Activated T-cell treated with anti-CD3 and anti-CD28 coated beads for 1 hour (primary cell): ENCODE results near the gene MOXD1.
A peak's percentile ranks its signal among the peaks of the same experiment; 100 is the strongest.
"Not testable (repeated sequence)": the region's sequence is repeated elsewhere in the genome, so short reads cannot be mapped to it uniquely, and the experiment has no call there.

Experiments used
- DNase-seq: peaks from one replicate; pipeline ENCODE4 v3.0.0-alpha.2; 2020; ENCODE audit warnings: low read depth

Gene MOXD1

GRCh38 chr6:132282696-132283095, 118.6 kb downstream of the MOXD1 start:
- no peak for DNase-seq

GRCh38 chr6:132280436-132280835, 120.8 kb downstream of the MOXD1 start:
- no peak for DNase-seq

GRCh38 chr6:132279592-132280139, 121.6 kb downstream of the MOXD1 start:
- peak; percentile 60 for DNase-seq

- DNase-seq = no peak
These were observed 126.0 kb downstream of the MOXD1 start for GRCh38 chr6:132275066-132275970.

- DNase-seq = no peak
These were observed 128.5 kb downstream of the MOXD1 start for GRCh38 chr6:132272776-132273175.

GRCh38 chr6:132270726-132271402, 130.4 kb downstream of the MOXD1 start:
- no peak for DNase-seq

GRCh38 chr6:132268666-132269065, 132.6 kb downstream of the MOXD1 start:
- DNase-seq = not testable (repeated sequence)

- DNase-seq = no peak
These were observed 133.1 kb downstream of the MOXD1 start for GRCh38 chr6:132268209-132268608.

GRCh38 chr6:132265451-132266097, 135.7 kb downstream of the MOXD1 start:
- no peak for DNase-seq

- DNase-seq = no peak
These were observed 137.2 kb downstream of the MOXD1 start for GRCh38 chr6:132264021-132264500.

GRCh38 chr6:132261354-132261753, 139.9 kb downstream of the MOXD1 start:
- no peak for DNase-seq

GRCh38 chr6:132259070-132259469, 142.2 kb downstream of the MOXD1 start:
- no peak for DNase-seq

GRCh38 chr6:132257561-132257960, 143.7 kb downstream of the MOXD1 start:
- no peak for DNase-seq

- DNase-seq = no peak
These were observed 144.8 kb downstream of the MOXD1 start for GRCh38 chr6:132256457-132256856.

GRCh38 chr6:132253906-132254305, 147.4 kb downstream of the MOXD1 start:
- no peak for DNase-seq

- no peak for DNase-seq
These were observed 148.1 kb downstream of the MOXD1 start for GRCh38 chr6:132253211-132253610.

GRCh38 chr6:132252113-132252512, 149.2 kb downstream of the MOXD1 start:
- DNase-seq = no peak

GRCh38 chr6:132251711-132252110, 149.6 kb downstream of the MOXD1 start:
- no peak for DNase-seq

GRCh38 chr6:132247381-132248159, 153.7 kb downstream of the MOXD1 start:
- no peak for DNase-seq

- no peak for DNase-seq
These were observed 154.5 kb downstream of the MOXD1 start for GRCh38 chr6:132246632-132247270.

- DNase-seq = no peak
These were observed 155.1 kb downstream of the MOXD1 start for GRCh38 chr6:132246120-132246617.
